ENCODE data around the gene BTBD16. TPM values are rescaled to one million over a fixed set of nuclear protein-coding genes. Genes with fewer than 3 reads are reported as not detected.

Gene BTBD16
- total and polyA plus RNA-seq, 10 of the 15 experiments (the other 5 are each of a cell fraction or from before 2014, with no cell fraction given): 0.11 TPM; not detected in 9

DNA sequence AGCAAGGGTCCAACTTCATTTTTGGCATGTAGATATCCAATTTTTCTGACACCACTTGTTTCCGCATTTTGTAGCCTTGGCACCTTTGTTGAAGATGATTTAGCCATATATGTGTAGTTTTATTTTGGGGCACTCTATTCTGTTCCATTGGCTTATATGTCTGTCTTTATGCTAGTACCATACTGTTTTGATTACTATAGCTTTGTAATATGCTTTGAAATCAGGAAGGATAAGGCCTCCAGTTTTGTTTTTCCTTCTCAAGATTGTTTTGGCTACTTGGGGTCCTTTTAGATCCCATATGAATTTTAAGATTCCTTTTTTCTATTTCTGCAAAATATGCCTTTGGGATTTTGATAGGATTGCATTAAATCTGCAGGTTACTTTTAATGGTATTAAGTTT, 9.5 kb upstream of the BTBD16 start:
- Histone ChIP-seq H3K36me3 (ENCODE audit: control insufficient read depth in 2 of 2, insufficient read depth in 2 of 2, low read length in 1 of 2) (no peaks in the 10 kb centered on the region), H2AFZ (ENCODE audit: control insufficient read depth, low read depth, low read length) (no peak overlapping the region), H3K9me3 (replicated peaks; ENCODE audit: control insufficient read depth, insufficient read depth, low read length) (no peaks in the 10 kb centered on the region; the same call in 2 of the 3 replicates), H3K4me3 (no peak overlapping the region), H4K20me1 (ENCODE audit: control insufficient read depth, insufficient read depth) (no peaks in the 10 kb centered on the region), H3K4me2 (ENCODE audit: control insufficient read depth, insufficient read depth) (no peak overlapping the region), H3K27me3 (replicated peaks in 1 of 2; ENCODE audit: control insufficient read depth in 2 of 2, insufficient read depth in 2 of 2, low read length in 1 of 2) (no peaks in the 10 kb centered on the region), H3K9ac (ENCODE audit: control insufficient read depth, insufficient read depth, low read length) (no peak overlapping the region), H3K79me2 (ENCODE audit: control insufficient read depth, insufficient read depth, low read length) (no peaks in the 10 kb centered on the region), H3K4me1 (ENCODE audit: control insufficient read depth, insufficient read depth, low read length) (no peaks in the 10 kb centered on the region), H3K27ac (ENCODE audit: control insufficient read depth, insufficient read depth) (no peak overlapping the region)
- no peak for FAIRE-seq
- no TSS peak for BruUV-seq (replicated peaks)
- ChIA-PET CTCF (no interaction called here), SMC1A (ENCODE audit: uncharacterized antibody, unreplicated experiment) (no interaction called here), POLR2A (no interaction called here), RAD21 (ENCODE audit: unreplicated experiment) (no interaction called here)
- in situ Hi-C loops (cut with MboI) (no loop called here), intact Hi-C loops (cut with micrococcal nuclease; ENCODE audit: unreplicated experiment) (no loop called here)
- DNase-seq (ENCODE audit: low read depth, low spot score): no peak
- WGBS (ENCODE audit: insufficient coverage, insufficient replicate concordance, low lambda C conversion rate, missing lambda C conversion rate): 100% methylated on average over 1 of the region's 1 CpG
- no peak for ATAC-seq
- TF ChIP-seq, protein P1, sequence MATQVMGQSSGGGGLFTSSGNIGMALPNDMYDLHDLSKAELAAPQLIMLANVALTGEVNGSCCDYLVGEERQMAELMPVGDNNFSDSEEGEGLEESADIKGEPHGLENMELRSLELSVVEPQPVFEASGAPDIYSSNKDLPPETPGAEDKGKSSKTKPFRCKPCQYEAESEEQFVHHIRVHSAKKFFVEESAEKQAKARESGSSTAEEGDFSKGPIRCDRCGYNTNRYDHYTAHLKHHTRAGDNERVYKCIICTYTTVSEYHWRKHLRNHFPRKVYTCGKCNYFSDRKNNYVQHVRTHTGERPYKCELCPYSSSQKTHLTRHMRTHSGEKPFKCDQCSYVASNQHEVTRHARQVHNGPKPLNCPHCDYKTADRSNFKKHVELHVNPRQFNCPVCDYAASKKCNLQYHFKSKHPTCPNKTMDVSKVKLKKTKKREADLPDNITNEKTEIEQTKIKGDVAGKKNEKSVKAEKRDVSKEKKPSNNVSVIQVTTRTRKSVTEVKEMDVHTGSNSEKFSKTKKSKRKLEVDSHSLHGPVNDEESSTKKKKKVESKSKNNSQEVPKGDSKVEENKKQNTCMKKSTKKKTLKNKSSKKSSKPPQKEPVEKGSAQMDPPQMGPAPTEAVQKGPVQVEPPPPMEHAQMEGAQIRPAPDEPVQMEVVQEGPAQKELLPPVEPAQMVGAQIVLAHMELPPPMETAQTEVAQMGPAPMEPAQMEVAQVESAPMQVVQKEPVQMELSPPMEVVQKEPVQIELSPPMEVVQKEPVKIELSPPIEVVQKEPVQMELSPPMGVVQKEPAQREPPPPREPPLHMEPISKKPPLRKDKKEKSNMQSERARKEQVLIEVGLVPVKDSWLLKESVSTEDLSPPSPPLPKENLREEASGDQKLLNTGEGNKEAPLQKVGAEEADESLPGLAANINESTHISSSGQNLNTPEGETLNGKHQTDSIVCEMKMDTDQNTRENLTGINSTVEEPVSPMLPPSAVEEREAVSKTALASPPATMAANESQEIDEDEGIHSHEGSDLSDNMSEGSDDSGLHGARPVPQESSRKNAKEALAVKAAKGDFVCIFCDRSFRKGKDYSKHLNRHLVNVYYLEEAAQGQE (IDR thresholded peaks at IDR 0.05; ENCODE audit: low read depth, low read length): no peak
- TF ChIP-seq POLR2AphosphoS5 (IDR thresholded peaks at IDR 0.05; ENCODE audit: low read length) (no peak), RAD51 (IDR thresholded peaks at IDR 0.05) (no peak), LARP7 (IDR thresholded peaks at IDR 0.05) (no peak), MEF2B (IDR thresholded peaks at IDR 0.05; ENCODE audit: partially characterized antibody, poor library complexity, severe bottlenecking) (no peak), NR2C1 (IDR thresholded peaks at IDR 0.05) (no peak), ASH2L (IDR thresholded peaks at IDR 0.05; ENCODE audit: borderline replicate concordance, low read depth) (no peak), HDAC6 (IDR thresholded peaks at IDR 0.05; ENCODE audit: unreplicated experiment) (no peak), FOS (IDR thresholded peaks at IDR 0.05; ENCODE audit: borderline replicate concordance, extremely low read depth, insufficient read length) (no peak), HDGF (IDR thresholded peaks at IDR 0.05) (no peak), STAT3 (IDR thresholded peaks at IDR 0.05; ENCODE audit: low read depth, low read length) (no peak), TCF3 (IDR thresholded peaks at IDR 0.05; ENCODE audit: borderline replicate concordance, insufficient read depth, low read depth, low read length) (no peak), IRF4 (IDR thresholded peaks at IDR 0.05; ENCODE audit: low read depth, low read length) (no peak)
- TF ChIP-seq, protein P2, sequence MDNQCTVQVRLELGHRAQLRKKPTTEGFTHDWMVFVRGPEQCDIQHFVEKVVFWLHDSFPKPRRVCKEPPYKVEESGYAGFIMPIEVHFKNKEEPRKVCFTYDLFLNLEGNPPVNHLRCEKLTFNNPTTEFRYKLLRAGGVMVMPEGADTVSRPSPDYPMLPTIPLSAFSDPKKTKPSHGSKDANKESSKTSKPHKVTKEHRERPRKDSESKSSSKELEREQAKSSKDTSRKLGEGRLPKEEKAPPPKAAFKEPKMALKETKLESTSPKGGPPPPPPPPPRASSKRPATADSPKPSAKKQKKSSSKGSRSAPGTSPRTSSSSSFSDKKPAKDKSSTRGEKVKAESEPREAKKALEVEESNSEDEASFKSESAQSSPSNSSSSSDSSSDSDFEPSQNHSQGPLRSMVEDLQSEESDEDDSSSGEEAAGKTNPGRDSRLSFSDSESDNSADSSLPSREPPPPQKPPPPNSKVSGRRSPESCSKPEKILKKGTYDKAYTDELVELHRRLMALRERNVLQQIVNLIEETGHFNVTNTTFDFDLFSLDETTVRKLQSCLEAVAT (IDR thresholded peaks at IDR 0.05): no peak
- TF ChIP-seq, protein P3, sequence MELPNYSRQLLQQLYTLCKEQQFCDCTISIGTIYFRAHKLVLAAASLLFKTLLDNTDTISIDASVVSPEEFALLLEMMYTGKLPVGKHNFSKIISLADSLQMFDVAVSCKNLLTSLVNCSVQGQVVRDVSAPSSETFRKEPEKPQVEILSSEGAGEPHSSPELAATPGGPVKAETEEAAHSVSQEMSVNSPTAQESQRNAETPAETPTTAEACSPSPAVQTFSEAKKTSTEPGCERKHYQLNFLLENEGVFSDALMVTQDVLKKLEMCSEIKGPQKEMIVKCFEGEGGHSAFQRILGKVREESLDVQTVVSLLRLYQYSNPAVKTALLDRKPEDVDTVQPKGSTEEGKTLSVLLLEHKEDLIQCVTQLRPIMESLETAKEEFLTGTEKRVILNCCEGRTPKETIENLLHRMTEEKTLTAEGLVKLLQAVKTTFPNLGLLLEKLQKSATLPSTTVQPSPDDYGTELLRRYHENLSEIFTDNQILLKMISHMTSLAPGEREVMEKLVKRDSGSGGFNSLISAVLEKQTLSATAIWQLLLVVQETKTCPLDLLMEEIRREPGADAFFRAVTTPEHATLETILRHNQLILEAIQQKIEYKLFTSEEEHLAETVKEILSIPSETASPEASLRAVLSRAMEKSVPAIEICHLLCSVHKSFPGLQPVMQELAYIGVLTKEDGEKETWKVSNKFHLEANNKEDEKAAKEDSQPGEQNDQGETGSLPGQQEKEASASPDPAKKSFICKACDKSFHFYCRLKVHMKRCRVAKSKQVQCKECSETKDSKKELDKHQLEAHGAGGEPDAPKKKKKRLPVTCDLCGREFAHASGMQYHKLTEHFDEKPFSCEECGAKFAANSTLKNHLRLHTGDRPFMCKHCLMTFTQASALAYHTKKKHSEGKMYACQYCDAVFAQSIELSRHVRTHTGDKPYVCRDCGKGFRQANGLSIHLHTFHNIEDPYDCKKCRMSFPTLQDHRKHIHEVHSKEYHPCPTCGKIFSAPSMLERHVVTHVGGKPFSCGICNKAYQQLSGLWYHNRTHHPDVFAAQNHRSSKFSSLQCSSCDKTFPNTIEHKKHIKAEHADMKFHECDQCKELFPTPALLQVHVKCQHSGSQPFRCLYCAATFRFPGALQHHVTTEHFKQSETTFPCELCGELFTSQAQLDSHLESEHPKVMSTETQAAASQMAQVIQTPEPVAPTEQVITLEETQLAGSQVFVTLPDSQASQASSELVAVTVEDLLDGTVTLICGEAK (IDR thresholded peaks at IDR 0.05; ENCODE audit: borderline replicate concordance): no peak
